Right lobe of liver (tissue), 6 donors: ENCODE data around the gene CD300C. TPM values are rescaled to one million over a fixed set of nuclear protein-coding genes. Genes with fewer than 3 reads are reported as not detected.

Experiments used
- ATAC-seq, 4 donors: fragments of 200-7000 bp; cut with Tn5 transposase; one replicate each; pipeline ENCODE4 v1.9.1; 2020; ENCODE audit warnings: mild to moderate bottlenecking in 4 of 4, moderate library complexity in 4 of 4
- DNase-seq, 3 donors: peaks; one replicate each; pipeline ENCODE4 v3.0.0-alpha.2; 2020
- H3K27ac ChIP-seq, 3 donors: fragments of 200-600 bp; one replicate each; pipeline ENCODE4 v1.8.0; 2022
- H3K27me3 ChIP-seq, 2 donors: fragments of 200-600 bp; one replicate each; pipeline ENCODE4 v1.8.0; 2022
- H3K36me3 ChIP-seq, 4 donors: fragments of 200-600 bp; sonication (generic) in 1 of 4; one replicate each; pipeline versions ENCODE4 v1.5.1 to v1.8.0; 2017 to 2022; ENCODE audit warnings: control low read depth in 1 of 4
- H3K4me1 ChIP-seq, 4 donors: fragments of 200-600 bp; sonication (generic) in 1 of 4; one replicate each; pipeline versions ENCODE4 v1.5.1 to v1.8.0; 2017 to 2022; ENCODE audit warnings: control low read depth in 1 of 4
- H3K4me3 ChIP-seq, 3 donors: fragments of 200-600 bp; one replicate each; pipeline ENCODE4 v1.8.0; 2022
- H3K9me3 ChIP-seq, 4 donors: fragments of 200-600 bp; sonication (generic) in 1 of 4; one replicate each; pipeline versions ENCODE4 v1.5.1 to v1.8.0; 2017 to 2022; ENCODE audit warnings: control low read depth in 1 of 4
- CTCF ChIP-seq, 4 donors: fragments of 200-600 bp in 3 of 4; fragments of 450-650 bp in 1 of 4; IDR thresholded peaks; one replicate each; pipeline versions ENCODE4 v1.5.1 to v1.8.0; 2016 to 2022; ENCODE audit warnings: antibody characterized with exemption in 4 of 4, mild to moderate bottlenecking in 2 of 4
- POLR2A ChIP-seq: fragments of 450-650 bp; IDR thresholded peaks from one replicate; pipeline ENCODE4 v1.6.1; 2017; ENCODE audit warnings: antibody characterized with exemption, mild to moderate bottlenecking
- WGBS: methylation state at CpG from one replicate; pipeline ENCODE4 v1.1.6; 2018; ENCODE audit warnings: low coverage, low lambda C conversion rate; ENCODE audit not compliant: insufficient coverage; ENCODE audit errors: missing lambda C conversion rate; 5-methylcytosine and 5-hydroxymethylcytosine counted together
- intact Hi-C, 2 donors: fragments of 100-400 bp; cut with DNase I; formaldehyde crosslinking; loops; one replicate each; pipeline versions ENCODE4 v1.11.2 to v1.14.1; 2022
- long read RNA-seq: library from polyadenylated mRNA; unstranded; transcript quantifications from one replicate; pipeline ENCODE4 v2.0.0, GENCODE V29; 2019
- total RNA-seq, 6 experiments: library from RNA; depleted of rRNA in 2 of 6; stranded (reverse); fragments of >200 nt in 2 of 6; fragmentation: NEBNext Ultra II Directional in 3 of 6; extraction: Animal tissue kit (Norgen Biotek cat#: 25700) in 3 of 6; gene quantifications; one replicate each; pipeline versions ENCODE4 v1.1.0 to v1.2.4, GENCODE V29; 2016 to 2023
- donor health status: DM: no; HTN: yes; CAD: no.
- donor health status: DM: no; HTN: no; CAD: no.
- donor health status: DM: no; HTN: no; CAD: no.
- donor health status: DM: no; HTN: yes; CAD: no.
- donor health status: DM: no; HTN: yes; CAD: no.

CD300C gene
- 1 to 10 TPM in 1 of 6 experiments, under 1 TPM in 5; 0.22 to 2.7 (median 0.41) TPM for total RNA-seq
- long read RNA-seq = 0 reads

- Histone ChIP-seq H3K36me3 (no peaks in the 10 kb centered on the region), H3K4me1 (no peaks in the 10 kb centered on the region), H3K9me3 (no peaks in the 10 kb centered on the region), H3K4me3 (no peak within 1 kb of the TSS), H3K27me3 (no peaks in the 10 kb centered on the region), H3K27ac (no peak within 1 kb of the TSS)
- intact Hi-C loops = no loop called here
- DNase-seq (no peak), ATAC-seq (peak; percentile 30 to 71 (median 56))
- 0% methylated on average over 1 of the region's 5 CpGs for WGBS
- TF ChIP-seq POLR2A (no peak), CTCF (IDR thresholded peaks at IDR 0.05) (no peak)
Observed at GRCh38 chr17:74545843-74546230, at the start of gene CD300C. TSS of gene CD300C (minus strand) at chr17:74546115. CDS start at chr17:74545782, 333 bp downstream.

GRCh38 chr17:74595037-74595750 is 49.3 kb upstream of the CD300C start:
- Histone ChIP-seq H3K36me3 (no peaks in the 10 kb centered on the region), H3K4me1 (no peaks in the 10 kb centered on the region), H3K4me3 (no peak overlapping the region), H3K9me3 (no peaks in the 10 kb centered on the region), H3K27me3 (no peaks in the 10 kb centered on the region), H3K27ac (no peak overlapping the region)
- TF ChIP-seq CTCF (IDR thresholded peaks at IDR 0.05) = no peak
- TF ChIP-seq POLR2A = no peak
- no peak for ATAC-seq
- 54% methylated on average over 6 of the region's 6 CpGs for WGBS
- no peak for DNase-seq
- intact Hi-C loops = no loop called here

- intact Hi-C loops = no loop called here
- H3K27ac ChIP-seq = no peak within 1 kb of the TSS
- H3K4me1 ChIP-seq = no peaks in the 10 kb centered on the region
- DNase-seq (no peak), ATAC-seq (no peak)
- no peak for TF ChIP-seq POLR2A
- no peak for TF ChIP-seq CTCF (IDR thresholded peaks at IDR 0.05)
- 43% methylated on average over 12 of the region's 14 CpGs for WGBS
- H3K36me3 ChIP-seq = no peaks in the 10 kb centered on the region
- H3K9me3 ChIP-seq = no peaks in the 10 kb centered on the region
- no peaks in the 10 kb centered on the region for H3K27me3 ChIP-seq
- no peak within 1 kb of the TSS for H3K4me3 ChIP-seq
Observed at GRCh38 chr17:74592087-74592990, 46.4 kb upstream of the CD300C start, which contains the start of gene CD300LD. TSS of gene CD300LD (minus strand) at chr17:74592283. CDS start at chr17:74592202, 81 bp downstream.

GRCh38 chr17:74591503-74591902 is 45.6 kb upstream of the CD300C start:
- ATAC-seq = no peak
- intact Hi-C loops = no loop called here
- no peak for DNase-seq
- Histone ChIP-seq H3K27ac (no peak overlapping the region), H3K36me3 (no peaks in the 10 kb centered on the region), H3K9me3 (no peaks in the 10 kb centered on the region), H3K4me1 (no peaks in the 10 kb centered on the region), H3K4me3 (no peak overlapping the region), H3K27me3 (no peaks in the 10 kb centered on the region)
- WGBS = 45% methylated on average over 1 of the region's 1 CpG
- TF ChIP-seq POLR2A = no peak
- no peak for TF ChIP-seq CTCF (IDR thresholded peaks at IDR 0.05)
